ENCODE measurements around the gene ATP13A5.

GRCh38 chr3:193330555-193331204 lies 47.9 kb downstream of the ATP13A5 start:
- TF ChIP-seq CTCF (IDR thresholded peaks at IDR 0.05) (no peak), POLR2A (IDR thresholded peaks at IDR 0.05) (no peak)
